Progenitor cell of endocrine pancreas (in vitro differentiated cells): ENCODE results near the gene KAT8. TPM values are rescaled to one million over a fixed set of nuclear protein-coding genes. Genes with fewer than 3 reads are reported as not detected.
"Not testable (repeated sequence)": the region's sequence is repeated elsewhere in the genome, so short reads cannot be mapped to it uniquely, and the experiment has no call there.

ENCODE experiments used
- DNase-seq: peaks from one replicate; pipeline ENCODE4 v3.0.0; 2021; ENCODE audit warnings: low spot score; ENCODE audit not compliant: unreplicated experiment
- H3K27ac Mint-ChIP-seq: 2 replicates; pipeline ENCODE4 v1.8.0; 2021; ENCODE audit warnings: mild to moderate bottlenecking, moderate library complexity, mixed read lengths
- H3K27me3 Mint-ChIP-seq: 2 replicates; pipeline ENCODE4 v1.8.0; 2021; ENCODE audit warnings: mixed read lengths
- H3K36me3 Mint-ChIP-seq: 2 replicates; pipeline ENCODE4 v1.8.0; 2022; ENCODE audit warnings: mixed read lengths; ENCODE audit not compliant: insufficient read depth
- H3K4me1 Mint-ChIP-seq: 2 replicates; pipeline ENCODE4 v1.8.0; 2021; ENCODE audit warnings: low read depth, mixed read lengths
- H3K4me3 Mint-ChIP-seq: 2 replicates; pipeline ENCODE4 v1.8.0; 2021; ENCODE audit warnings: low read depth, mild to moderate bottlenecking, moderate library complexity, mixed read lengths
- H3K9me3 Mint-ChIP-seq: 2 replicates; pipeline ENCODE4 v1.8.0; 2021; ENCODE audit warnings: low read depth, mixed read lengths
- CTCF ChIP-seq: fragments of 200-600 bp; sonication (generic); IDR thresholded peaks from one replicate; pipeline ENCODE4 v1.5.0; 2021; ENCODE audit warnings: antibody characterized with exemption, mild to moderate bottlenecking; ENCODE audit not compliant: unreplicated experiment
- total RNA-seq: library from RNA; stranded (reverse); gene quantifications from 2 replicates; pipeline ENCODE4 v1.2.1, GENCODE V29; 2021

Gene KAT8
- total RNA-seq, 1 donor from 2014 or later = 72.4 TPM

- H3K27me3 Mint-ChIP-seq = peaks cover 2% of the 10 kb centered on the region
- no peak overlapping the region for H3K27ac Mint-ChIP-seq
- no peak for DNase-seq
- H3K4me1 Mint-ChIP-seq = peaks cover 9% of the 10 kb centered on the region
- no peak for TF ChIP-seq CTCF
- no peaks in the 10 kb centered on the region for H3K9me3 Mint-ChIP-seq
- peak overlapping the region; percentile 94 for H3K4me3 Mint-ChIP-seq
- H3K36me3 Mint-ChIP-seq = no peaks in the 10 kb centered on the region
Observed at GRCh38 chr16:31093132-31093703, 24.2 kb upstream of the KAT8 start.

GRCh38 chr16:31094088-31094423 lies 23.4 kb upstream of the KAT8 start:
- H3K4me3 Mint-ChIP-seq = peak overlapping the region; percentile 94
- no peaks in the 10 kb centered on the region for H3K36me3 Mint-ChIP-seq
- no peaks in the 10 kb centered on the region for H3K9me3 Mint-ChIP-seq
- TF ChIP-seq CTCF = no peak
- peaks cover 9% of the 10 kb centered on the region for H3K4me1 Mint-ChIP-seq
- no peak for DNase-seq
- peaks cover 3% of the 10 kb centered on the region for H3K27me3 Mint-ChIP-seq
- peak overlapping the region; percentile 90 for H3K27ac Mint-ChIP-seq

GRCh38 chr16:31094424-31095120 lies 22.9 kb upstream of the KAT8 start, which contains the start of gene VKORC1:
Gene VKORC1 (minus strand): TSS chr16:31094797. CDS start chr16:31094729, 68 bp downstream.
- H3K9me3 Mint-ChIP-seq = no peaks in the 10 kb centered on the region
- peaks cover 9% of the 10 kb centered on the region for H3K4me1 Mint-ChIP-seq
- peak; percentile 85 for DNase-seq
- H3K27ac Mint-ChIP-seq = peak within 1 kb of the TSS; percentile 90
- no peak for TF ChIP-seq CTCF
- H3K4me3 Mint-ChIP-seq = peak within 1 kb of the TSS; percentile 94
- no peaks in the 10 kb centered on the region for H3K36me3 Mint-ChIP-seq
- peaks cover 3% of the 10 kb centered on the region for H3K27me3 Mint-ChIP-seq

GRCh38 chr16:31099860-31100638 lies 17.4 kb upstream of the KAT8 start:
- no peak for DNase-seq
- peaks cover 2% of the 10 kb centered on the region for H3K4me1 Mint-ChIP-seq
- no peaks in the 10 kb centered on the region for H3K36me3 Mint-ChIP-seq
- H3K27ac Mint-ChIP-seq = no peak overlapping the region
- TF ChIP-seq CTCF = no peak
- H3K27me3 Mint-ChIP-seq = peaks cover 10% of the 10 kb centered on the region
- no peaks in the 10 kb centered on the region for H3K9me3 Mint-ChIP-seq
- H3K4me3 Mint-ChIP-seq = no peak overlapping the region

GRCh38 chr16:31100876-31101641 lies 16.4 kb upstream of the KAT8 start:
- H3K4me3 Mint-ChIP-seq, H3K4me1 Mint-ChIP-seq, H3K9me3 Mint-ChIP-seq, H3K36me3 Mint-ChIP-seq, DNase-seq, H3K27ac Mint-ChIP-seq: not testable (repeated sequence)
- H3K27me3 Mint-ChIP-seq = peaks cover 10% of the 10 kb centered on the region
